ENCODE results near the gene BATF3.

BATF3 gene

GRCh38 chr1:212667223-212668139 lies 32.2 kb downstream of the BATF3 start:
- Histone ChIP-seq H2AFZ (ENCODE audit: low read length) (no peak overlapping the region), H3K9ac (ENCODE audit: low read length) (no peak overlapping the region), H3K27me3 (ENCODE audit: insufficient read depth, low read length) (no peaks in the 10 kb centered on the region; the same call in 1 of the 2 replicates), H4K20me1 (ENCODE audit: insufficient read depth, low read length) (no peaks in the 10 kb centered on the region), H3K4me3 (ENCODE audit: low read depth, low read length, poor library complexity, severe bottlenecking) (no peak overlapping the region), H3K27ac (ENCODE audit: low read depth, low read length, poor library complexity, severe bottlenecking) (no peak overlapping the region), H3K9me2 (ENCODE audit: low read depth, low read length) (no peaks in the 10 kb centered on the region), H3K9me3 (ENCODE audit: low read length) (no peaks in the 10 kb centered on the region), H3K4me2 (ENCODE audit: low read length) (no peak overlapping the region), H3K79me2 (ENCODE audit: insufficient read depth, low read length) (no peaks in the 10 kb centered on the region), H3F3A (ENCODE audit: insufficient read depth, low read length) (no peaks in the 10 kb centered on the region), H3K36me3 (ENCODE audit: insufficient read depth, low read length) (no peaks in the 10 kb centered on the region), H3K4me1 (ENCODE audit: insufficient read depth, low read length, severe bottlenecking) (peaks cover 4% of the 10 kb centered on the region)
- no peak for TF ChIP-seq EZH2 (IDR thresholded peaks at IDR 0.05; ENCODE audit: borderline replicate concordance, low read length)
- no peak for TF ChIP-seq CTCF (IDR thresholded peaks at IDR 0.05; ENCODE audit: low read length)

- Histone ChIP-seq H3K9me3 (ENCODE audit: low read length) (no peaks in the 10 kb centered on the region), H3K9me2 (ENCODE audit: low read depth, low read length) (no peaks in the 10 kb centered on the region), H3K4me2 (ENCODE audit: low read length) (no peak overlapping the region), H3F3A (ENCODE audit: insufficient read depth, low read length) (no peaks in the 10 kb centered on the region), H3K36me3 (ENCODE audit: insufficient read depth, low read length) (no peaks in the 10 kb centered on the region), H3K79me2 (ENCODE audit: insufficient read depth, low read length) (no peaks in the 10 kb centered on the region), H3K27me3 (ENCODE audit: insufficient read depth, low read length) (no peaks in the 10 kb centered on the region; the same call in 1 of the 2 replicates), H2AFZ (ENCODE audit: low read length) (no peak overlapping the region), H3K4me1 (ENCODE audit: insufficient read depth, low read length, severe bottlenecking) (peaks cover 4% of the 10 kb centered on the region), H3K27ac (ENCODE audit: low read depth, low read length, poor library complexity, severe bottlenecking) (no peak overlapping the region), H3K9ac (ENCODE audit: low read length) (no peak overlapping the region), H4K20me1 (ENCODE audit: insufficient read depth, low read length) (no peaks in the 10 kb centered on the region), H3K4me3 (ENCODE audit: low read depth, low read length, poor library complexity, severe bottlenecking) (no peak overlapping the region)
- TF ChIP-seq EZH2 (IDR thresholded peaks at IDR 0.05; ENCODE audit: borderline replicate concordance, low read length) (no peak), CTCF (IDR thresholded peaks at IDR 0.05; ENCODE audit: low read length) (no peak)
These were observed 33.4 kb downstream of the BATF3 start for GRCh38 chr1:212666116-212666775.

- Histone ChIP-seq H3K9me3 (ENCODE audit: low read length) (no peaks in the 10 kb centered on the region), H3K79me2 (ENCODE audit: insufficient read depth, low read length) (no peaks in the 10 kb centered on the region), H2AFZ (ENCODE audit: low read length) (no peak overlapping the region), H3K9me2 (ENCODE audit: low read depth, low read length) (no peaks in the 10 kb centered on the region), H3K9ac (ENCODE audit: low read length) (no peak overlapping the region), H3F3A (ENCODE audit: insufficient read depth, low read length) (no peaks in the 10 kb centered on the region), H3K27ac (ENCODE audit: low read depth, low read length, poor library complexity, severe bottlenecking) (no peak overlapping the region), H3K4me3 (ENCODE audit: low read depth, low read length, poor library complexity, severe bottlenecking) (peak overlapping the region; percentile 24), H3K4me1 (ENCODE audit: insufficient read depth, low read length, severe bottlenecking) (peaks cover 4% of the 10 kb centered on the region), H3K4me2 (ENCODE audit: low read length) (peak overlapping the region; percentile 55), H3K36me3 (ENCODE audit: insufficient read depth, low read length) (no peaks in the 10 kb centered on the region), H3K27me3 (ENCODE audit: insufficient read depth, low read length) (no peaks in the 10 kb centered on the region; the same call in 1 of the 2 replicates), H4K20me1 (ENCODE audit: insufficient read depth, low read length) (no peaks in the 10 kb centered on the region)
- TF ChIP-seq CTCF (IDR thresholded peaks at IDR 0.05; ENCODE audit: low read length) (peak; percentile 90), EZH2 (IDR thresholded peaks at IDR 0.05; ENCODE audit: borderline replicate concordance, low read length) (no peak)
These were observed 34.2 kb downstream of the BATF3 start for GRCh38 chr1:212665241-212666115.
